Measurements from ENCODE around the gene COL9A1. TPM values are rescaled to one million over a fixed set of nuclear protein-coding genes. Genes with fewer than 3 reads are reported as not detected.

COL9A1 gene
- polyA plus RNA-seq, 2 of the 4 experiments (the other 2 are of a cell fraction) = 0.03 TPM; not detected in 1

GRCh38 chr6:70312165-70312745, 9.4 kb upstream of the COL9A1 start:
- no peaks in the 10 kb centered on the region for H3K9me3 ChIP-seq
- DNase-seq (ENCODE audit: low read depth in 1 of 2, low spot score in 1 of 2) (no peak), ATAC-seq (no peak; a peak in 1 of 6 replicates), FAIRE-seq (no peak)
- ChIA-PET POLR2A (no interaction called here), CTCF (interaction anchor here (1.0 to 1.5 kb wide), 3 partner anchors 57 to 700 kb away, joined by 3 to 4 read pairs (median 4); no protein-coding TSS in a partner anchor)
- H3K4me2 ChIP-seq = no peak overlapping the region
- WGBS (ENCODE audit: missing lambda C conversion rate) = 23% methylated on average over 5 of the region's 5 CpGs
- H3K4me3 ChIP-seq = no peak overlapping the region
- H3K4me1 ChIP-seq = no peaks in the 10 kb centered on the region
- TF ChIP-seq, protein P1, sequence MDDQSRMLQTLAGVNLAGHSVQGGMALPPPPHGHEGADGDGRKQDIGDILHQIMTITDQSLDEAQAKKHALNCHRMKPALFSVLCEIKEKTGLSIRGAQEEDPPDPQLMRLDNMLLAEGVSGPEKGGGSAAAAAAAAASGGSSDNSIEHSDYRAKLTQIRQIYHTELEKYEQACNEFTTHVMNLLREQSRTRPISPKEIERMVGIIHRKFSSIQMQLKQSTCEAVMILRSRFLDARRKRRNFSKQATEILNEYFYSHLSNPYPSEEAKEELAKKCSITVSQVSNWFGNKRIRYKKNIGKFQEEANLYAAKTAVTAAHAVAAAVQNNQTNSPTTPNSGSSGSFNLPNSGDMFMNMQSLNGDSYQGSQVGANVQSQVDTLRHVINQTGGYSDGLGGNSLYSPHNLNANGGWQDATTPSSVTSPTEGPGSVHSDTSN (IDR thresholded peaks at IDR 0.05) = no peak
- TF ChIP-seq MYC (IDR thresholded peaks at IDR 0.05; ENCODE audit: borderline replicate concordance, low read length) (no peak), EHMT2 (IDR thresholded peaks at IDR 0.05; ENCODE audit: low read depth) (no peak), RCOR1 (IDR thresholded peaks at IDR 0.05; ENCODE audit: low read depth, low read length) (no peak), EP300 (IDR thresholded peaks at IDR 0.05) (no peak), ZNF302 (CRISPR knock-in tag; IDR thresholded peaks at IDR 0.05) (no peak), ZFP36 (IDR thresholded peaks at IDR 0.05; ENCODE audit: borderline replicate concordance, partially characterized antibody) (no peak)
- H3K27ac ChIP-seq = no peak overlapping the region

DNA sequence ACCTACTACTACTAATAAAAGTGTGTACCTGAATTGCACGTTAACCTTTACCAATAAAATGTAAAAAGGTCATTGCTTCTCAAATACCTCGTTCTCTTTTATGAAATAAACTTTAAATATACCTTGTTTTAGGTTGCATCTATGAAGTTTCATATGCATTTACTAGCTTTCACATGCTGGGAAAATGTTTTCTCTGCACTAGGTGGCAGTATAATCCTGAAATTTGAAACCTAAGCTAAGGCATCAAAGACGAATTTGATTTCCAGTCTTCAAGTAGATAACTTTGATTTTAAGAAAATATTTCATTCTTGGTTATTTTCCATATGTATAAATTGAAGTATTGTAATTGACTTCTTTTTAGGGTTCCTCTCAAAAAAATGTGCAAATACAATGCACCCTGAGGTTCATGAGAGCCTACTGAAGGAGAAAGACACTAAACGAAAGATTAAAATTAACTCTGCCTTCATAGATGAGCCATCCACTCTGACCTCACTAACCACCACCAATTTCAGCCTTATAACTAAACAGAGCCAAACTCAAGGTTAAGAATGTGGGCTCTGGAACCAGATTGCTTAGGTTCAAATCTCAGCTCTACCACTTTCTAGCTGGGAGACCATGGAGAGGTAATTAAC, 7.3 kb upstream of the COL9A1 start:
- WGBS (ENCODE audit: missing lambda C conversion rate) = 23% methylated on average over 4 of the region's 4 CpGs
- Histone ChIP-seq H3K4me1 (no peaks in the 10 kb centered on the region), H3K27ac (no peak overlapping the region), H3K4me2 (no peak overlapping the region), H3K9me3 (no peaks in the 10 kb centered on the region), H3K4me3 (no peak overlapping the region)
- DNase-seq (ENCODE audit: low read depth in 1 of 2, low spot score in 1 of 2) (peak in 1 of 2 experiments; percentile 54), ATAC-seq (peak in 1 of 2 experiments; percentile 64; a peak in 2 of 6 replicates), FAIRE-seq (no peak)
- POLR2A ChIA-PET = interaction anchor here (1.1 kb wide), 1 partner anchor 59 kb away, joined by 8 read pairs; no protein-coding TSS in a partner anchor
- TF ChIP-seq TP53 (CRISPR knock-in tag; IDR thresholded peaks at IDR 0.05) (no peak), CHD4 (IDR thresholded peaks at IDR 0.05; ENCODE audit: borderline replicate concordance) (no peak), RAD21 (conservative IDR thresholded peaks at IDR 0.05 in 1 of 2, IDR thresholded peaks at IDR 0.05 in 1 of 2) (peak; percentile 76 to 79), CTCF (IDR thresholded peaks at IDR 0.05) (peak; percentile 71), SMC3 (IDR thresholded peaks at IDR 0.05) (peak; percentile 60)
- CTCF ChIA-PET = interaction anchor here (0.5 to 3.2 kb wide), 27 partner anchors 15 to 704 kb away, joined by 3 to 82 read pairs (median 3); partner anchors contain the start of genes B3GAT2 and FAM135A

DNA sequence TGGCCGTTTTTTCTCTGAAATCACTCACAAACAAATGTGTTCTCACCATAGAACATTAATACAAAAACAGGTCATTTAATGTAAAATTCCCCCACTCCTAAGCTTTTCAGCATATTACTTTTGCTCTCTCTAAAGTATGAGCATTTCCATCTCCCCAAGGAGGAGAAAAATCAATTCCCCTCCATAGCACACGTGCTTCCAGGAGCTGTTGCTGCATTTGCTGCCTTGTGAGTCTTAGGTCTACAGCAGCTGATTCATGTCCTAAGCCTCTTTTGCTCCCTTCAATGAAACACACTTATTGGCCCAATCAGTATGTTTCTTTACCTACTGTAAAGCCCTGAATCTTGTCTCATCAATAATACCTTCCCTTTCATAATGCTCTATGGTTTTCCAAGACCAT, 6.4 kb upstream of the COL9A1 start:
- ATAC-seq (no peak), DNase-seq (ENCODE audit: low read depth in 1 of 2, low spot score in 1 of 2) (no peak), FAIRE-seq (no peak)
- Histone ChIP-seq H3K27ac (no peak overlapping the region), H3K9me3 (no peaks in the 10 kb centered on the region), H3K4me2 (no peak overlapping the region), H3K4me1 (no peaks in the 10 kb centered on the region), H3K4me3 (no peak overlapping the region)
- TF ChIP-seq GATA3 (IDR thresholded peaks at IDR 0.05; ENCODE audit: borderline replicate concordance) = no peak
- TF ChIP-seq FOXS1 (CRISPR knock-in tag; IDR thresholded peaks at IDR 0.05) = no peak
- no peak for TF ChIP-seq MAZ (IDR thresholded peaks at IDR 0.05; ENCODE audit: borderline replicate concordance, low read depth, low read length)
- no peak for TF ChIP-seq JUNB (IDR thresholded peaks at IDR 0.05)
- TF ChIP-seq HDAC2 (IDR thresholded peaks at IDR 0.05) = no peak
- no peak for TF ChIP-seq KDM1A (IDR thresholded peaks at IDR 0.05; ENCODE audit: low read depth)
- TF ChIP-seq CHD4 (IDR thresholded peaks at IDR 0.05; ENCODE audit: borderline replicate concordance) = no peak
- no peak for TF ChIP-seq BHLHE40 (IDR thresholded peaks at IDR 0.05; ENCODE audit: low read depth, low read length)
- TF ChIP-seq CEBPB (IDR thresholded peaks at IDR 0.05) = no peak
- no peak for TF ChIP-seq CBX2 (IDR thresholded peaks at IDR 0.05; ENCODE audit: borderline replicate concordance, low read depth)
- WGBS (ENCODE audit: missing lambda C conversion rate) = 0% methylated on average over 2 of the region's 2 CpGs
- CTCF ChIA-PET = interaction anchor here (0.8 to 3.2 kb wide), 20 partner anchors 9 to 707 kb away, joined by 3 to 82 read pairs (median 4); partner anchors contain the start of gene FAM135A
- POLR2A ChIA-PET = no interaction called here
